ENCODE measurements around the gene HTR6.

The HTR6 gene

DNA sequence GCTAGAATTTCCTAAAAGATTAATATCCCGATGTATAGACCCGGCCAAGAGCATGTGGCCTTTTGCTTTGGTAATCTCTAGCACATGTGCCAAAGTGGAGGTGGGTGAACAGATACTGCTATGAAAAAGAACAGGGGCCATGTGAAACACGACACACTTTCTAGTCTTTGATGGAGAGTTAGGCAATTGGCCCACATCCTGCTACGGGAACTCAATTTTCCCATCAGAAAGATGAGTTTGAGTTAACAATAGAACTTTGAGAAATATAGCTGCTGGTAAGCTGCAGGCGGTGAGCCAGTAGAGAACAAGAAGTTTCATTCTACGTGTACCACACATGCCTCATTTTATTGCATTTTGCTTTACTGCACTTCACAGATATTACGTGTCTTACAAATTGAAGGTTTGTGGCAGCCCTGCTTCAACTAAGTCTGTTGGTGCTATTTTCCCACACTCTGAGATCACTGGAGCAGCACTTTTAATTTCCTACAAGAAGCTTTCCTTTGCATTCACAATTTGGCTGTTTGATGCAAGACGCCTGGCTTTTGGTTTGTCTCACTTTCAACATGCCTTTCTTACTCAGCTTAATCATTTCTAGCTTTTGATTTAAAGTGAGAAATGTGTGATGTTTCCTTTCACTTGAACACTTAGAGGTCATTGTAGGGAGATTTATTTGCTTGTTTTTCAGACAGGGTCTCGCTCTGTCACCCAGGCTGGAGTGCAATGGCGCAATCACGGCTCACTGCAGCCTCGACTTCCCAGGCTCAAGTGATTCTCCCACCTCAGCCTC, 46.3 kb downstream of the HTR6 start:
- TF ChIP-seq, protein P1, sequence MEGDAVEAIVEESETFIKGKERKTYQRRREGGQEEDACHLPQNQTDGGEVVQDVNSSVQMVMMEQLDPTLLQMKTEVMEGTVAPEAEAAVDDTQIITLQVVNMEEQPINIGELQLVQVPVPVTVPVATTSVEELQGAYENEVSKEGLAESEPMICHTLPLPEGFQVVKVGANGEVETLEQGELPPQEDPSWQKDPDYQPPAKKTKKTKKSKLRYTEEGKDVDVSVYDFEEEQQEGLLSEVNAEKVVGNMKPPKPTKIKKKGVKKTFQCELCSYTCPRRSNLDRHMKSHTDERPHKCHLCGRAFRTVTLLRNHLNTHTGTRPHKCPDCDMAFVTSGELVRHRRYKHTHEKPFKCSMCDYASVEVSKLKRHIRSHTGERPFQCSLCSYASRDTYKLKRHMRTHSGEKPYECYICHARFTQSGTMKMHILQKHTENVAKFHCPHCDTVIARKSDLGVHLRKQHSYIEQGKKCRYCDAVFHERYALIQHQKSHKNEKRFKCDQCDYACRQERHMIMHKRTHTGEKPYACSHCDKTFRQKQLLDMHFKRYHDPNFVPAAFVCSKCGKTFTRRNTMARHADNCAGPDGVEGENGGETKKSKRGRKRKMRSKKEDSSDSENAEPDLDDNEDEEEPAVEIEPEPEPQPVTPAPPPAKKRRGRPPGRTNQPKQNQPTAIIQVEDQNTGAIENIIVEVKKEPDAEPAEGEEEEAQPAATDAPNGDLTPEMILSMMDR (IDR thresholded peaks at IDR 0.05; ENCODE audit: control insufficient read depth, insufficient read depth, low read depth, low read length, missing control alignments): no peak
- no peak for DNase-seq (ENCODE audit: low read depth)
- H3K4me3 ChIP-seq (ENCODE audit: control insufficient read depth, low read depth, low read length): no peak overlapping the region

- H3K4me3 ChIP-seq (ENCODE audit: control insufficient read depth, low read depth, low read length): no peak overlapping the region
- TF ChIP-seq, protein P1 (IDR thresholded peaks at IDR 0.05; ENCODE audit: control insufficient read depth, insufficient read depth, low read depth, low read length, missing control alignments): no peak
- no peak for DNase-seq (ENCODE audit: low read depth)
Observed at GRCh38 chr1:19712928-19713327, 48.3 kb downstream of the HTR6 start.

GRCh38 chr1:19715334-19716203, 50.9 kb downstream of the HTR6 start:
- TF ChIP-seq, protein P1 (IDR thresholded peaks at IDR 0.05; ENCODE audit: control insufficient read depth, insufficient read depth, low read depth, low read length, missing control alignments): peak; percentile 91
- DNase-seq (ENCODE audit: low read depth): peak; percentile 85

GRCh38 chr1:19717467-19717866, 52.8 kb downstream of the HTR6 start:
- TF ChIP-seq, protein P1 (IDR thresholded peaks at IDR 0.05; ENCODE audit: control insufficient read depth, insufficient read depth, low read depth, low read length, missing control alignments): no peak
- no peak for DNase-seq (ENCODE audit: low read depth)
- no peak overlapping the region for H3K4me3 ChIP-seq (ENCODE audit: control insufficient read depth, low read depth, low read length)

More at GRCh38 chr1:19715334-19716203, 50.9 kb downstream of the HTR6 start:
- H3K4me3 ChIP-seq (ENCODE audit: control insufficient read depth, low read depth, low read length): no peak overlapping the region

DNA sequence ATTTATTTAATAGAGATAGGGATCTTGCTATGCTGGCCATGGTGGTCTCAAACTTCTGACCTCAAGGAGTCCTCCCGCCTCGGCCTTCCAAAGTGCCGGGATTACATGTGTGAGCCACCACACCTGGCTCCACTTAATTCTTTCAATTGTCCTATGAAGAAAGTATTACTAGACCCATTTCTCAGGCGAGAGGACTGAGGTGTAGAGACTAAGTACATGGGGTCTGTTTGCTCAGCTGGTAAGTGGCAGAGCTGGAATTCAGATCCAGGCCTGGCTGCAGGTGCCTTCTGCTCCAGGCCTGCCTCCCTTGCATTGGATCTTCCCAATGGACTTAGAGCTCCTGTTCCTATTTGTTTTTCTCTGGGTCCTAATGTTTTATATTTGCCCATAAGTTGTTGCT, 55.5 kb downstream of the HTR6 start:
- H3K4me3 ChIP-seq (ENCODE audit: control insufficient read depth, low read depth, low read length): no peak overlapping the region
- no peak for DNase-seq (ENCODE audit: low read depth)
- TF ChIP-seq, protein P1 (IDR thresholded peaks at IDR 0.05; ENCODE audit: control insufficient read depth, insufficient read depth, low read depth, low read length, missing control alignments): no peak

GRCh38 chr1:19720973-19721372, 56.3 kb downstream of the HTR6 start:
- TF ChIP-seq, protein P1 (IDR thresholded peaks at IDR 0.05; ENCODE audit: control insufficient read depth, insufficient read depth, low read depth, low read length, missing control alignments): no peak
- no peak for DNase-seq (ENCODE audit: low read depth)
- H3K4me3 ChIP-seq (ENCODE audit: control insufficient read depth, low read depth, low read length): no peak overlapping the region

All from AG09309 (cell line).